HepG2 (cell line): ENCODE data around the gene BCAS2. TPM values are rescaled to one million over a fixed set of nuclear protein-coding genes. Genes with fewer than 3 reads are reported as not detected.

ENCODE experiments used
- CBX5 ChIP-seq: sonication (generic); formaldehyde crosslinking; IDR thresholded peaks from 2 replicates; pipeline ENCODE4 v1.4.0; 2020; ENCODE audit warnings: missing genetic modification reagents, borderline replicate concordance
- KLF16 ChIP-seq, 2 experiments: sonication (generic) in 1 of 2; formaldehyde crosslinking in 1 of 2; IDR thresholded peaks; 2 replicates each; pipeline versions ENCODE4 v1.6.1 to v1.8.0; 2016 to 2023; ENCODE audit warnings: missing genetic modification reagents in 2 of 2, missing compliant biosample characterization in 1 of 2
- PBX2 ChIP-seq: IDR thresholded peaks from 2 replicates; pipeline ENCODE4 v1.6.1; 2016; ENCODE audit warnings: control low read depth
- SCMH1 ChIP-seq: sonication (generic); formaldehyde crosslinking; IDR thresholded peaks from 2 replicates; pipeline ENCODE4 v1.9.0; 2021; ENCODE audit warnings: missing genetic modification reagents, mild to moderate bottlenecking, borderline replicate concordance
- SIN3B ChIP-seq: fragments of 150-350 bp; IDR thresholded peaks from 2 replicates; pipeline ENCODE4 v1.6.1; 2014; ENCODE audit warnings: low read length
- XRCC5 ChIP-seq: fragments of 200-400 bp; formaldehyde crosslinking; optimal IDR thresholded peaks from 2 replicates; pipeline ENCODE3; 2017; ENCODE audit warnings: mild to moderate bottlenecking, low read length
- ZBTB4 ChIP-seq: sonication (generic); formaldehyde crosslinking; IDR thresholded peaks from 2 replicates; pipeline ENCODE4 v1.4.0; 2020; ENCODE audit warnings: missing genetic modification reagents, mild to moderate bottlenecking, borderline replicate concordance
- ZFP36L1 ChIP-seq: sonication (generic); formaldehyde crosslinking; IDR thresholded peaks from 2 replicates; pipeline ENCODE4 v1.8.0; 2022; ENCODE audit warnings: mild to moderate bottlenecking, missing genetic modification reagents, moderate library complexity
- ZMYM4 ChIP-seq: sonication (generic); formaldehyde crosslinking; IDR thresholded peaks from 2 replicates; pipeline ENCODE4 v1.8.1; 2023; ENCODE audit warnings: mild to moderate bottlenecking, missing genetic modification reagents
- ZNF407 ChIP-seq: sonication (generic); formaldehyde crosslinking; IDR thresholded peaks from one replicate; pipeline ENCODE4 v1.5.1; 2020; ENCODE audit warnings: mild to moderate bottlenecking, missing genetic modification reagents; ENCODE audit errors: not compliant biosample characterization
- ZNF558 ChIP-seq: sonication (generic); formaldehyde crosslinking; IDR thresholded peaks from 2 replicates; pipeline ENCODE4 v1.9.0; 2022; ENCODE audit warnings: mild to moderate bottlenecking, missing genetic modification reagents, borderline replicate concordance
- ZNF710 ChIP-seq: sonication (generic); formaldehyde crosslinking; IDR thresholded peaks from 2 replicates; pipeline ENCODE4 v1.5.0; 2020; ENCODE audit warnings: mild to moderate bottlenecking, missing genetic modification reagents, borderline replicate concordance
- polyA plus RNA-seq, 8 experiments: library from polyadenylated mRNA; depleted of rRNA in 3 of 8; stranded (reverse) in 7 of 8; unstranded in 1 of 8; fragments of >200 nt; fragmentation: Illumina TruSeq in 4 of 8; extraction: Trizol in 4 of 8; gene quantifications; 2 replicates each; pipeline versions ENCODE4 v1.2.1 to v1.2.3, GENCODE V29; 2011 to 2016; ENCODE audit warnings: low read depth in 4 of 8, missing spikeins in 1 of 8, mixed read lengths in 1 of 8; ENCODE audit not compliant: insufficient read depth in 1 of 8
- total RNA-seq, 5 experiments: library from RNA; depleted of rRNA; stranded (reverse); fragments of >200 nt; fragmentation: Illumina TruSeq; extraction: Trizol; gene quantifications; 2 replicates each; pipeline ENCODE4 v1.2.3, GENCODE V29; 2016; ENCODE audit warnings: low read depth in 1 of 5

Gene BCAS2
- total and polyA plus RNA-seq, 2 of the 13 experiments (the other 11 are each of a cell fraction or from before 2014, with no cell fraction given): 18.0 to 47.4 TPM

- TF ChIP-seq PBX2 (CRISPR knock-in tag): no peak
- TF ChIP-seq XRCC5: peak; percentile 44
- TF ChIP-seq SIN3B: no peak
- no peak for TF ChIP-seq ZNF407 (CRISPR knock-in tag)
- TF ChIP-seq ZNF558 (CRISPR knock-in tag): no peak
- TF ChIP-seq ZFP36L1 (CRISPR knock-in tag): peak; percentile 45; the same call in 1 of the 2 replicates
- no peak for TF ChIP-seq CBX5 (CRISPR knock-in tag)
- TF ChIP-seq SCMH1 (CRISPR knock-in tag): no peak
- peak in 1 of 2 experiments; percentile 66; a peak in 2 of 4 replicates for TF ChIP-seq KLF16 (CRISPR knock-in tag; IDR thresholded peaks at IDR 0.05)
- TF ChIP-seq ZMYM4 (CRISPR knock-in tag): peak; percentile 91
- no peak for TF ChIP-seq ZBTB4 (CRISPR knock-in tag)
- no peak for TF ChIP-seq ZNF710 (CRISPR knock-in tag)
Observed at GRCh38 chr1:114581335-114582287, at the start of gene BCAS2 (continued).
